GM13976 (cell line): ENCODE measurements around the gene CACNB2.

Experiments
- DNase-seq: peaks from one replicate; pipeline ENCODE4 v3.0.0; 2012; ENCODE audit warnings: low spot score
- CTCF ChIP-seq: IDR thresholded peaks from 2 replicates; pipeline ENCODE4 v1.5.1; 2012; ENCODE audit warnings: borderline replicate concordance, mild to moderate bottlenecking; ENCODE audit not compliant: insufficient read depth; ENCODE audit errors: extremely low read depth, missing control alignments, control extremely low read depth
- in situ Hi-C: fragments of 300-500 bp; cut with MboI; formaldehyde crosslinking; loops from one replicate; pipeline ENCODE4 v1.12.0; 2022; ENCODE audit warnings: low sequenced_read_pairs, mixed read lengths, inconsistent platforms; ENCODE audit not compliant: unreplicated experiment

The CACNB2 gene

DNA sequence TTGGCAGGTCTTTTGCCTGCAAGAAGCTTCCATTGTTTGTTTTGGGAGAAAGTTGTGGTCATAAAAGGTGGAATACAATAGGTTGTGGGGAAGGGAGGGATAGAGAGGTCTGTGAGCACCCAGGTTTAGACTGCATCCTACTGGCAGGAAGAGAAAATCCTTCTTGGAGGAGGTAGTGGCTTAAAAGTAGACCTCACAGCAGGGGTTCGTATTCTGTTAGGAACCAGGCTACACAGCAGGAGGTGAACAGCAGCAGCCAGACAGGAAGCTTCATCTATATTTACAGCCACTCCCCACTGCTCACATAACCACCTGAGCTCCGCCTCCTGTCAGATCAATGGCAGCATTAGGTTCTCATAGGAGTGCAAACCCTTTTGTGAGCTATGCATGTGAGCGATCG lies 265.9 kb downstream of the CACNB2 start:
- in situ Hi-C loops = no loop called here
- DNase-seq = no peak
- no peak for TF ChIP-seq CTCF

GRCh38 chr10:18409599-18410397 lies 269.6 kb downstream of the CACNB2 start:
- no peak for DNase-seq
- TF ChIP-seq CTCF = no peak
- in situ Hi-C loops = no loop called here

- in situ Hi-C loops = no loop called here
- TF ChIP-seq CTCF = no peak
These were observed 273.8 kb downstream of the CACNB2 start for GRCh38 chr10:18414061-18414460.

GRCh38 chr10:18417950-18418527 lies 277.8 kb downstream of the CACNB2 start:
- in situ Hi-C loops = no loop called here
- TF ChIP-seq CTCF = no peak
- no peak for DNase-seq

More at GRCh38 chr10:18414061-18414460, 273.8 kb downstream of the CACNB2 start:
- no peak for DNase-seq

DNA sequence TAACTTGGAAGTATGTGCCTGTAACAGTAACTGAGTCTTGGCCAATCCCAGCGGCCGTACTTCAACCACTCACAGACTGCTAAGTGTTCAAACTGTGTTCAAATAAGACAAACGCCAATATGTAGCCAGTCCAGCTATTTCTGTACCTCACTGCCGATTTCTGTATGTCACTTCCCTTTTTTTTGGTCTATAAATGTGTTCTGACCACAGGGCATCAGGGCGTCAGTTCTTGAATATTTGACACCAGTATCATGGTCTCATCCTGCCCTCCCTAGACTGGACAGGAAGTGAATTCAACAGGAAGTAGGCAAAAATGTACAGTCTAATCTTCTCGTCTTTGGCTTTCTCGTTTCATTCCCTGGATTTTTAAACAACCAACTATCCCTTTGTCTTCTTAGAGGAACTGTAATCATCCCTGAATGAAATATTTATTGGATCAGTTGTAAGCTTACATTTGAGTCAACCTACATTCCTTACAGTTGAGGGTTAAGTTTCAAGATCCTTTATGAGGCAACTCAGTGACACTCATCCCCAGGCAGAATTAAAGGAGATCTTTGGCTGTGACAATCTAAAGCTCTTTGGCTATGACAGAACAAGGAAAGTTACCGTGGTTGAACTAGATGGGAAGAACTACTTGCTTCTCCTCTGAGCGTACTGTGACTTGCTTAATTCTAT lies 278.5 kb downstream of the CACNB2 start:
- DNase-seq = no peak
- TF ChIP-seq CTCF = no peak
- in situ Hi-C loops = no loop called here

- in situ Hi-C loops = no loop called here
- no peak for DNase-seq
- no peak for TF ChIP-seq CTCF
These were observed 279.7 kb downstream of the CACNB2 start for GRCh38 chr10:18419945-18420344.
